MM.1S (cell line): ENCODE data around the gene PEAK1.

ENCODE experiments used
- DNase-seq: peaks from one replicate; pipeline ENCODE4 v3.0.0-alpha.2; 2015
- H2AFZ ChIP-seq: fragments of 300-600 bp; sonication (generic); 2 replicates; pipeline ENCODE4 v1.6.0; 2016; ENCODE audit warnings: antibody characterized with exemption, low read length
- H3F3A ChIP-seq: fragments of 300-600 bp; sonication (generic); 2 replicates; pipeline ENCODE4 v1.6.1; 2016; ENCODE audit warnings: mild to moderate bottlenecking, antibody characterized with exemption, low read length, moderate library complexity, mixed read lengths; ENCODE audit not compliant: insufficient read depth
- H3K27ac ChIP-seq: fragments of 300-600 bp; sonication (generic); 2 replicates; pipeline ENCODE4 v1.5.1; 2016; ENCODE audit warnings: mild to moderate bottlenecking, low read length
- H3K27me3 ChIP-seq: fragments of 300-600 bp; sonication (generic); replicated peaks from 2 replicates; pipeline ENCODE4 v1.6.0; 2016; ENCODE audit warnings: low read length; ENCODE audit not compliant: insufficient read depth
- H3K36me3 ChIP-seq: fragments of 300-600 bp; sonication (generic); replicated peaks from 2 replicates; pipeline ENCODE4 v1.6.1; 2016; ENCODE audit warnings: mild to moderate bottlenecking, low read length, mixed read lengths; ENCODE audit not compliant: insufficient read depth
- H3K4me1 ChIP-seq: fragments of 300-600 bp; sonication (generic); 2 replicates; pipeline ENCODE4 v1.6.1; 2016; ENCODE audit warnings: low read length, mixed read lengths
- H3K4me2 ChIP-seq: fragments of 300-600 bp; sonication (generic); 2 replicates; pipeline ENCODE4 v1.6.0; 2016; ENCODE audit warnings: low read depth, low read length
- H3K4me3 ChIP-seq: fragments of 300-600 bp; sonication (generic); 2 replicates; pipeline ENCODE4 v1.5.1; 2016; ENCODE audit warnings: low read length, mixed read lengths
- H3K79me2 ChIP-seq: fragments of 300-600 bp; sonication (generic); 2 replicates; pipeline ENCODE4 v1.6.1; 2016; ENCODE audit warnings: mixed run types, low read length, mixed read lengths
- H3K9ac ChIP-seq: fragments of 300-600 bp; sonication (generic); 2 replicates; pipeline ENCODE4 v1.6.1; 2016; ENCODE audit warnings: low read length, mixed read lengths
- H3K9me2 ChIP-seq: fragments of 300-600 bp; sonication (generic); replicated peaks from 2 replicates; pipeline ENCODE4 v1.6.1; 2016; ENCODE audit warnings: mild to moderate bottlenecking, low read length, mixed read lengths; ENCODE audit not compliant: insufficient read depth
- H3K9me3 ChIP-seq: fragments of 300-600 bp; sonication (generic); replicated peaks from 2 replicates; pipeline ENCODE4 v1.6.1; 2016; ENCODE audit warnings: mild to moderate bottlenecking, low read length, mixed read lengths; ENCODE audit not compliant: insufficient read depth
- H4K20me1 ChIP-seq: fragments of 300-600 bp; sonication (generic); 2 replicates; pipeline ENCODE4 v1.6.1; 2016; ENCODE audit warnings: mild to moderate bottlenecking, low read length, moderate library complexity, mixed read lengths; ENCODE audit not compliant: insufficient read depth
- EZH2 ChIP-seq: fragments of 300-600 bp; sonication (generic); optimal IDR thresholded peaks from 2 replicates; pipeline ENCODE3; 2017; ENCODE audit warnings: low read depth, mild to moderate bottlenecking, antibody characterized with exemption, low read length, mixed read lengths
- EZH2phosphoT487 ChIP-seq: fragments of 300-600 bp; sonication (generic); IDR thresholded peaks from 2 replicates; pipeline ENCODE4 v1.6.1; 2018; ENCODE audit warnings: antibody characterized with exemption, low read length
- TF ChIP-seq, protein P1 (sequence below): fragments of 300-600 bp; sonication (generic); IDR thresholded peaks from 2 replicates; pipeline ENCODE4 v1.5.1; 2016; ENCODE audit warnings: antibody characterized with exemption, low read length, mixed read lengths

The PEAK1 gene

DNA sequence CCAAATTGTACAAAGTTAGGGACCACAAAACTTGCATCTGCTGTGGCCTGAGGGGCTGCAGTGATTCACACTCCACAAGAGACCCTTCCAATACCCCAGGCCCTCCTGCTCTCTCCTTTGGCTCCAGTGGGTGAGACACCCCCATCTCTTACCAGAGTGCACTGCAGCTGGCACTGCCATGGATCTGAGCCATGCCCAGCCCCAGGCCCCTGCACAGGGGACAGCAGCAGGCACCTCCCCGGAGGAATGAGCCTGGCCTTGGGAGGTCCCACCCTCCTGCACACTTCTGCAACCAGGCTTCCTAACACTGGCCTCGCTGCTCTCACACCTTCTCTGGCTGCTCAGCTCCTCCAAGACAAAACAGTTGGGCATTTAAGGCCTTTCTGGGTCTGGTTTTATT, 332.7 kb downstream of the PEAK1 start:
- Histone ChIP-seq H3K9me3 (no peaks in the 10 kb centered on the region), H3K4me2 (no peak overlapping the region), H3K9ac (no peak overlapping the region), H3K27me3 (no peaks in the 10 kb centered on the region), H3K9me2 (no peaks in the 10 kb centered on the region), H2AFZ (no peak overlapping the region), H3K4me3 (no peak overlapping the region), H3F3A (no peaks in the 10 kb centered on the region), H3K4me1 (no peaks in the 10 kb centered on the region), H4K20me1 (no peaks in the 10 kb centered on the region), H3K79me2 (no peaks in the 10 kb centered on the region), H3K36me3 (no peaks in the 10 kb centered on the region), H3K27ac (no peak overlapping the region)
- TF ChIP-seq EZH2 = no peak
- TF ChIP-seq EZH2phosphoT487 = no peak
- TF ChIP-seq, protein P1, sequence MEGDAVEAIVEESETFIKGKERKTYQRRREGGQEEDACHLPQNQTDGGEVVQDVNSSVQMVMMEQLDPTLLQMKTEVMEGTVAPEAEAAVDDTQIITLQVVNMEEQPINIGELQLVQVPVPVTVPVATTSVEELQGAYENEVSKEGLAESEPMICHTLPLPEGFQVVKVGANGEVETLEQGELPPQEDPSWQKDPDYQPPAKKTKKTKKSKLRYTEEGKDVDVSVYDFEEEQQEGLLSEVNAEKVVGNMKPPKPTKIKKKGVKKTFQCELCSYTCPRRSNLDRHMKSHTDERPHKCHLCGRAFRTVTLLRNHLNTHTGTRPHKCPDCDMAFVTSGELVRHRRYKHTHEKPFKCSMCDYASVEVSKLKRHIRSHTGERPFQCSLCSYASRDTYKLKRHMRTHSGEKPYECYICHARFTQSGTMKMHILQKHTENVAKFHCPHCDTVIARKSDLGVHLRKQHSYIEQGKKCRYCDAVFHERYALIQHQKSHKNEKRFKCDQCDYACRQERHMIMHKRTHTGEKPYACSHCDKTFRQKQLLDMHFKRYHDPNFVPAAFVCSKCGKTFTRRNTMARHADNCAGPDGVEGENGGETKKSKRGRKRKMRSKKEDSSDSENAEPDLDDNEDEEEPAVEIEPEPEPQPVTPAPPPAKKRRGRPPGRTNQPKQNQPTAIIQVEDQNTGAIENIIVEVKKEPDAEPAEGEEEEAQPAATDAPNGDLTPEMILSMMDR = no peak
- DNase-seq = no peak

DNA sequence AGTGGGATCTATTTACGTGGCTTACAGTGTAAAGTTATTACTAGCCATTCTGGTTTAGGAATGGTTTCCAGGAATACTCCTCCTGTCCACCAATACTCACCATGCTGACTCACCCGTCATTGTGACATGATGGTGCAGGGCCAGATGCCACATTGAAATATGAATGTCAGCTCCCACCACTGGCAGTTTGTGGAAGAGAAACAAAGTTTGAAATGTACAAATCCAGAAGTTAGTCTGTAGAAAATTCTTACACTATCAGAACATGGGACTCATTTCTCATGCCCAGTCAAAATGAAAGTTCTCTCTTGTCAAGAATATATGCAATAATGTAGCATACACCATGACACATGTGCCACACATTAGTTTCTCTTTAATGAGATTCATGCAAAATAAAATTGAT, 334.6 kb downstream of the PEAK1 start:
- H3K4me2 ChIP-seq = no peak overlapping the region

DNA sequence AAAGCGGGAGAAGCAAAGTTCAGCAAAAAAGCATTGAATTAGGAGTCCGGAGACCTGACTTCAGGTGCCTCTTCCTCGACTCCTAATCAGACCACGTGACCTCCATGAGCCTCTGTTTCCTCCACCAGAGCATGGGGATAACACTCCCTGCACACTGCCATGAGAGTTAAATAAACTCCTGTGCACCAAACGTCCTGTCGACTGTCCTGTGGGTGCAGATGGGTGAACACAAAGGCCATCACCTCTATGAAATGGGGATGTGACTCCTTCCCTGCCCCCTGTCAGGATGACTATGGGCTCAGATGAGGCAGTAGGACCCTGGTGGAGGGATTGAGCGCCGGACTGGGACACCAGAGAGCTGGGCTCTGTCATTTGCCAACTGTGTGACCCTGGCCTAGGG, 335.5 kb downstream of the PEAK1 start:
- Histone ChIP-seq H3K4me3 (no peak overlapping the region), H3F3A (no peaks in the 10 kb centered on the region), H3K27me3 (no peaks in the 10 kb centered on the region)

More for the DNA sequence above, 334.6 kb downstream of the PEAK1 start:
- Histone ChIP-seq H3K4me1 (no peaks in the 10 kb centered on the region), H3K79me2 (no peaks in the 10 kb centered on the region), H3K9me2 (no peaks in the 10 kb centered on the region), H3K9me3 (no peaks in the 10 kb centered on the region), H3F3A (no peaks in the 10 kb centered on the region), H4K20me1 (no peaks in the 10 kb centered on the region), H3K36me3 (no peaks in the 10 kb centered on the region), H2AFZ (no peak overlapping the region), H3K27me3 (no peaks in the 10 kb centered on the region), H3K9ac (no peak overlapping the region), H3K4me3 (no peak overlapping the region), H3K27ac (no peak overlapping the region)
- DNase-seq = no peak
- TF ChIP-seq, protein P1 = no peak
- TF ChIP-seq EZH2 (no peak), EZH2phosphoT487 (no peak)

More for the DNA sequence above, 335.5 kb downstream of the PEAK1 start:
- H3K9ac ChIP-seq = no peak overlapping the region
- no peak for DNase-seq
- no peaks in the 10 kb centered on the region for H3K4me1 ChIP-seq
- no peaks in the 10 kb centered on the region for H4K20me1 ChIP-seq
- H3K36me3 ChIP-seq = no peaks in the 10 kb centered on the region
- no peaks in the 10 kb centered on the region for H3K9me2 ChIP-seq
- H3K79me2 ChIP-seq = no peaks in the 10 kb centered on the region
- no peaks in the 10 kb centered on the region for H3K9me3 ChIP-seq
- H2AFZ ChIP-seq = no peak overlapping the region
- H3K27ac ChIP-seq = no peak overlapping the region
- TF ChIP-seq EZH2 = no peak
- TF ChIP-seq EZH2phosphoT487 = no peak
- TF ChIP-seq, protein P1 = no peak
- no peak overlapping the region for H3K4me2 ChIP-seq
